A549 (cell line): ENCODE results near the gene TPGS1.

ENCODE experiments used
- BHLHE40 ChIP-seq: IDR thresholded peaks from 2 replicates; pipeline ENCODE4 v1.6.1; 2012; ENCODE audit warnings: low read depth, low read length, inconsistent platforms
- CEBPB ChIP-seq, 2 experiments: fragments of >200 bp in 1 of 2; sonication (Bioruptor Twin) in 1 of 2; formaldehyde crosslinking in 1 of 2; IDR thresholded peaks; 2 replicates each; pipeline ENCODE4 v1.6.1; 2012 to 2016
- EP300 ChIP-seq, 2 experiments: fragments of >200 bp; sonication (Bioruptor Twin); formaldehyde crosslinking; IDR thresholded peaks; 2 replicates in 1 of 2; 3 replicates in 1 of 2; pipeline ENCODE4 v1.6.1; 2016 to 2017
- NPAS2 ChIP-seq: fragments of 250-450 bp; sonication (Bioruptor Pico); IDR thresholded peaks from 2 replicates; pipeline ENCODE4 v1.8.0; 2022; ENCODE audit warnings: mild to moderate bottlenecking, moderate library complexity, borderline replicate concordance
- PBX3 ChIP-seq: IDR thresholded peaks from 2 replicates; pipeline ENCODE4 v1.6.1; 2012
- POLR2A ChIP-seq: IDR thresholded peaks from 2 replicates; pipeline ENCODE4 v1.6.1; 2012; ENCODE audit warnings: mild to moderate bottlenecking, low read length
- POLR2AphosphoS2 ChIP-seq: conservative IDR thresholded peaks from 2 replicates; pipeline ENCODE4 v1.6.1; 2012; ENCODE audit warnings: low read length, improper control_type of control experiment, inconsistent platforms
- RAD21 ChIP-seq, 2 experiments: fragments of >200 bp in 1 of 2; sonication (Bioruptor Twin) in 1 of 2; formaldehyde crosslinking in 1 of 2; IDR thresholded peaks in 1 of 2; conservative IDR thresholded peaks in 1 of 2; 2 replicates in 1 of 2; 3 replicates in 1 of 2; pipeline ENCODE4 v1.6.1; 2012 to 2018; ENCODE audit warnings: inconsistent platforms in 1 of 2
- RCOR1 ChIP-seq: fragments of 150-350 bp; IDR thresholded peaks from 2 replicates; pipeline ENCODE4 v1.6.1; 2014; ENCODE audit warnings: antibody characterized with exemption, low read length, low read depth
- SMC3 ChIP-seq: fragments of >200 bp; sonication (Bioruptor Twin); formaldehyde crosslinking; IDR thresholded peaks from 3 replicates; pipeline ENCODE4 v1.6.1; 2018; ENCODE audit warnings: inconsistent platforms
- TF ChIP-seq, protein P1 (sequence below): fragments of >200 bp; sonication (Bioruptor Twin); formaldehyde crosslinking; IDR thresholded peaks from 3 replicates; pipeline ENCODE4 v1.5.1; 2016

DNA sequence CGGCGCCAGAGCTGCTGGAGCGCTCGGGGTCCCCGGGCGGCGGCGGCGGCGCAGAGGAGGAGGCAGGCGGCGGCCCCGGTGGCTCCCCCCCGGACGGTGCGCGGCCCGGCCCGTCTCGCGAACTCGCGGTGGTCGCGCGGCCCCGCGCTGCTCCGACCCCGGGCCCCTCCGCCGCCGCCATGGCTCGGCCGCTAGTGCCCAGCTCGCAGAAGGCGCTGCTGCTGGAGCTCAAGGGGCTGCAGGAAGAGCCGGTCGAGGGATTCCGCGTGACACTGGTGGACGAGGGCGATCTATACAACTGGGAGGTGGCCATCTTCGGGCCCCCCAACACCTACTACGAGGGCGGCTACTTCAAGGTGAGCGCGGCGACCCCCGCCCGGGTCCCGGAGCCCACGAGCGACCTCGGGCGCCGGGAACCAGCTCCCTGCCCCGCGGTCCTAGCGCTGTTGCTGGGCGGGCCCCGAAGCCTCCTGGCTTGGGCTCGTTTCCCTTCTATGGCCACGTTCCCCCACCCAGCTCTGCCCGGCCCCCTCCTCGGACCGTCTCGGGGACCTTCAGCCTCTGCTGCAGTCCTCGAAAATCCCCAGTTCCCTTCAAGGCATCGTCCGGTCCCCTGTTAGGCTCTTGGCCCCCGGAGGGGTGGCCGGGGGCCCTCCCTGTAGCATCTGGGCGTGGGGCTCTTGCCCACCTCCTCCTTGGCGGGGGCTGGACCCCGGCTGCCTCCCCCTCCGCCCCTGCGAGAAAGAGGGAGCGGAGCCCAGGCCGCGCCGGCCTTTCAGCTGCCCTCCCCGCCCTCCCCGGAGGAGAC, 24.7 kb downstream of the TPGS1 start, which contains the start of gene CDC34:
- TF ChIP-seq, protein P1, sequence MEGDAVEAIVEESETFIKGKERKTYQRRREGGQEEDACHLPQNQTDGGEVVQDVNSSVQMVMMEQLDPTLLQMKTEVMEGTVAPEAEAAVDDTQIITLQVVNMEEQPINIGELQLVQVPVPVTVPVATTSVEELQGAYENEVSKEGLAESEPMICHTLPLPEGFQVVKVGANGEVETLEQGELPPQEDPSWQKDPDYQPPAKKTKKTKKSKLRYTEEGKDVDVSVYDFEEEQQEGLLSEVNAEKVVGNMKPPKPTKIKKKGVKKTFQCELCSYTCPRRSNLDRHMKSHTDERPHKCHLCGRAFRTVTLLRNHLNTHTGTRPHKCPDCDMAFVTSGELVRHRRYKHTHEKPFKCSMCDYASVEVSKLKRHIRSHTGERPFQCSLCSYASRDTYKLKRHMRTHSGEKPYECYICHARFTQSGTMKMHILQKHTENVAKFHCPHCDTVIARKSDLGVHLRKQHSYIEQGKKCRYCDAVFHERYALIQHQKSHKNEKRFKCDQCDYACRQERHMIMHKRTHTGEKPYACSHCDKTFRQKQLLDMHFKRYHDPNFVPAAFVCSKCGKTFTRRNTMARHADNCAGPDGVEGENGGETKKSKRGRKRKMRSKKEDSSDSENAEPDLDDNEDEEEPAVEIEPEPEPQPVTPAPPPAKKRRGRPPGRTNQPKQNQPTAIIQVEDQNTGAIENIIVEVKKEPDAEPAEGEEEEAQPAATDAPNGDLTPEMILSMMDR = no peak
- TF ChIP-seq RCOR1 (no peak), POLR2A (peak; percentile 47), CEBPB (IDR thresholded peaks at IDR 0.05) (no peak), NPAS2 (CRISPR knock-in tag) (no peak), RAD21 (conservative IDR thresholded peaks at IDR 0.05 in 1 of 2, IDR thresholded peaks at IDR 0.05 in 1 of 2) (no peak), POLR2AphosphoS2 (no peak), EP300 (IDR thresholded peaks at IDR 0.05) (no peak), SMC3 (no peak), PBX3 (no peak), BHLHE40 (no peak)
